ENCODE data around the gene CSRP1. TPM values are rescaled to one million over a fixed set of nuclear protein-coding genes. Genes with fewer than 3 reads are reported as not detected.

The CSRP1 gene
- total RNA-seq, 4 donors from 2014 or later = 913 to 2,516 (median 1,349) TPM

GRCh38 chr1:201436969-201437368 lies 70.0 kb downstream of the CSRP1 start:
- H3K9me3 ChIP-seq = no peaks in the 10 kb centered on the region
- no peaks in the 10 kb centered on the region for H3K27me3 ChIP-seq
- H3K27ac ChIP-seq = no peak overlapping the region
- intact Hi-C loops (cut with DNase I; ENCODE audit: low total_unique reads) = no loop called here
- no peak overlapping the region for H3K4me3 ChIP-seq
- TF ChIP-seq CTCF (IDR thresholded peaks at IDR 0.05) (no peak), POLR2A (IDR thresholded peaks at IDR 0.05) (no peak)
- DNase-seq = no peak
- no peaks in the 10 kb centered on the region for H3K36me3 ChIP-seq
- no peaks in the 10 kb centered on the region for H3K4me1 ChIP-seq

GRCh38 chr1:201436393-201436792 lies 70.5 kb downstream of the CSRP1 start:
- intact Hi-C loops (cut with DNase I; ENCODE audit: low total_unique reads) = no loop called here
- no peak for DNase-seq
- H3K27ac ChIP-seq = no peak overlapping the region

GRCh38 chr1:201434266-201434665 lies 72.7 kb downstream of the CSRP1 start:
- intact Hi-C loops (cut with DNase I; ENCODE audit: low total_unique reads) = no loop called here
- Histone ChIP-seq H3K4me3 (no peak overlapping the region), H3K9me3 (no peaks in the 10 kb centered on the region), H3K4me1 (no peaks in the 10 kb centered on the region), H3K27ac (no peak overlapping the region), H3K36me3 (no peaks in the 10 kb centered on the region), H3K27me3 (no peaks in the 10 kb centered on the region)
- TF ChIP-seq POLR2A (IDR thresholded peaks at IDR 0.05) (no peak), CTCF (IDR thresholded peaks at IDR 0.05) (no peak)
- DNase-seq = no peak

More at GRCh38 chr1:201436393-201436792, 70.5 kb downstream of the CSRP1 start:
- Histone ChIP-seq H3K27me3 (no peaks in the 10 kb centered on the region), H3K4me3 (no peak overlapping the region), H3K9me3 (no peaks in the 10 kb centered on the region), H3K36me3 (no peaks in the 10 kb centered on the region), H3K4me1 (no peaks in the 10 kb centered on the region)
- TF ChIP-seq CTCF (IDR thresholded peaks at IDR 0.05) (no peak), POLR2A (IDR thresholded peaks at IDR 0.05) (no peak)

- no peak overlapping the region for H3K4me3 ChIP-seq
- no peaks in the 10 kb centered on the region for H3K36me3 ChIP-seq
- intact Hi-C loops (cut with DNase I; ENCODE audit: low total_unique reads) = no loop called here
- no peak overlapping the region for H3K27ac ChIP-seq
- H3K27me3 ChIP-seq = no peaks in the 10 kb centered on the region
- DNase-seq = no peak
- H3K9me3 ChIP-seq = no peaks in the 10 kb centered on the region
- TF ChIP-seq CTCF (IDR thresholded peaks at IDR 0.05) (no peak), POLR2A (IDR thresholded peaks at IDR 0.05) (no peak)
- H3K4me1 ChIP-seq = no peaks in the 10 kb centered on the region
Observed at GRCh38 chr1:201433609-201434008, 73.3 kb downstream of the CSRP1 start.

Other genes starting within 250 kb of the CSRP1 start
- gene PKP1, start 223.6 kb downstream of the CSRP1 start, total RNA-seq = under 1 TPM in 2 of 4 donors, not detected in 2; 0.18 to 0.62 TPM
- gene TNNT2, start 129.4 kb downstream of the CSRP1 start, total RNA-seq = under 1 TPM in 1 of 4 donors, not detected in 3; 0.21 TPM
- gene LAD1, start 107.8 kb downstream of the CSRP1 start, total RNA-seq = 1 to 10 TPM in 1 of 4 donors, under 1 TPM in 2, not detected in 1; 0.26 to 4.8 (median 0.29) TPM
- 1 to 10 TPM in 1 of 4 donors, under 1 TPM in 1, not detected in 2; 0.30 to 3.9 TPM for gene TNNI1, start 85.4 kb downstream of the CSRP1 start, total RNA-seq
- gene PHLDA3, start 37.9 kb downstream of the CSRP1 start, total RNA-seq = 10 to 100 TPM; 14.4 to 80.2 (median 43.7) TPM
- 10 to 100 TPM; 25.1 to 86.1 (median 58.5) TPM for gene NAV1, start 32.0 kb upstream of the CSRP1 start, total RNA-seq